Upper lobe of left lung (tissue), 6 donors: ENCODE data around the gene ARHGAP45. TPM values are rescaled to one million over a fixed set of nuclear protein-coding genes. Genes with fewer than 3 reads are reported as not detected.

Experiments used
- ATAC-seq, 2 donors: fragments of 200-7000 bp; cut with Tn5 transposase; one replicate each; pipeline ENCODE4 v1.9.1; 2022; ENCODE audit warnings: mild to moderate bottlenecking in 2 of 2, moderate library complexity in 2 of 2; ENCODE audit not compliant: low FRiP score in 2 of 2
- DNase-seq, 2 donors: peaks; one replicate each; pipeline ENCODE4 v3.0.0-alpha.2; 2019 to 2020
- H3K27ac ChIP-seq, 4 donors: fragments of 200-600 bp; sonication (generic); one replicate each; pipeline ENCODE4 v1.5.1; 2016 to 2019
- H3K27me3 ChIP-seq, 4 donors: fragments of 200-600 bp; sonication (generic); one replicate each; pipeline ENCODE4 v1.5.1; 2017 to 2019
- H3K36me3 ChIP-seq, 4 donors: fragments of 200-600 bp; sonication (generic); one replicate each; pipeline ENCODE4 v1.5.1; 2016 to 2019
- H3K4me1 ChIP-seq, 4 donors: fragments of 200-600 bp; sonication (generic); one replicate each; pipeline ENCODE4 v1.5.1; 2018 to 2019
- H3K4me3 ChIP-seq, 4 donors: fragments of 200-600 bp; sonication (generic); one replicate each; pipeline ENCODE4 v1.5.1; 2017 to 2019; ENCODE audit warnings: mild to moderate bottlenecking in 2 of 4, moderate library complexity in 1 of 4
- H3K9me3 ChIP-seq, 4 donors: fragments of 200-600 bp; sonication (generic); one replicate each; pipeline ENCODE4 v1.5.1; 2018 to 2019
- CTCF ChIP-seq, 6 experiments: fragments of 450-650 bp in 4 of 6; fragments of 200-600 bp in 2 of 6; sonication (generic) in 2 of 6; IDR thresholded peaks; one replicate each; pipeline ENCODE4 v1.5.1; 2016 to 2019; ENCODE audit warnings: antibody characterized with exemption in 6 of 6
- EP300 ChIP-seq, 4 donors: sonication (generic); formaldehyde crosslinking; IDR thresholded peaks; one replicate each; pipeline ENCODE4 v1.5.1; 2017; ENCODE audit warnings: antibody characterized with exemption in 4 of 4, control low read depth in 2 of 4
- POLR2A ChIP-seq, 4 donors: fragments of 450-650 bp; IDR thresholded peaks; one replicate each; pipeline ENCODE4 v1.5.1; 2016 to 2017; ENCODE audit warnings: antibody characterized with exemption in 4 of 4, mild to moderate bottlenecking in 2 of 4
- POLR2AphosphoS5 ChIP-seq, 2 donors: sonication (generic); formaldehyde crosslinking; IDR thresholded peaks; one replicate each; pipeline ENCODE4 v1.5.1; 2017; ENCODE audit warnings: antibody characterized with exemption in 2 of 2
- WGBS, 2 donors: methylation state at CpG; one replicate each; pipeline ENCODE4 v1.1.5; 2017 to 2018; 5-methylcytosine and 5-hydroxymethylcytosine counted together
- total RNA-seq, 6 donors: library from RNA; depleted of rRNA in 4 of 6; stranded (reverse); fragments of >200 nt in 4 of 6; gene quantifications; one replicate each; pipeline versions ENCODE4 v1.1.0 to v1.2.1, GENCODE V29; 2016 to 2021
- donor health status: DM: no; HTN: no; CAD: no; lungs with moderate emphysema.
- donor health status: DM: no; HTN: yes; CAD: no; lungs with severe emphysema.

ARHGAP45 gene
- total RNA-seq, 6 donors from 2014 or later: 91.6 to 332 (median 123) TPM

GRCh38 chr19:1093811-1094553 lies 27.0 kb downstream of the ARHGAP45 start:
- no peak for TF ChIP-seq CTCF (IDR thresholded peaks at IDR 0.05)
- no peak for TF ChIP-seq POLR2A (IDR thresholded peaks at IDR 0.05)
- no peak for TF ChIP-seq EP300 (IDR thresholded peaks at IDR 0.05)
- TF ChIP-seq POLR2AphosphoS5 (IDR thresholded peaks at IDR 0.05): no peak
- 49 to 71% methylated on average over 18 to 31 of the region's 32 CpGs for WGBS, 2 donors
- ATAC-seq (no peak), DNase-seq (peak in 1 of 2 donors; percentile 81)
- Histone ChIP-seq H3K36me3 (peaks cover 14 to 48% (median 31%) of the 10 kb centered on the region in 4 donors), H3K9me3 (no peaks in the 10 kb centered on the region), H3K4me3 (peak overlapping the region; percentile 75 to 100 (median 87)), H3K27ac (peak overlapping the region in 2 of 4 donors; percentile 83 to 91), H3K27me3 (no peaks in the 10 kb centered on the region), H3K4me1 (peaks cover 35 to 47% (median 43%) of the 10 kb centered on the region in 4 donors)

GRCh38 chr19:1094655-1094977 lies 27.6 kb downstream of the ARHGAP45 start:
- Histone ChIP-seq H3K9me3 (no peaks in the 10 kb centered on the region), H3K36me3 (peaks cover 10 to 42% (median 26%) of the 10 kb centered on the region in 4 donors), H3K4me1 (peaks cover 39 to 50% (median 47%) of the 10 kb centered on the region in 4 donors), H3K27me3 (no peaks in the 10 kb centered on the region), H3K4me3 (peak overlapping the region; percentile 75 to 100 (median 87)), H3K27ac (peak overlapping the region; percentile 70 to 91 (median 82))
- DNase-seq (no peak), ATAC-seq (no peak)
- 0% methylated on average over 7 to 11 of the region's 19 CpGs for WGBS, 2 donors
- TF ChIP-seq CTCF (IDR thresholded peaks at IDR 0.05) (no peak), POLR2A (IDR thresholded peaks at IDR 0.05) (no peak), EP300 (IDR thresholded peaks at IDR 0.05) (no peak), POLR2AphosphoS5 (IDR thresholded peaks at IDR 0.05) (no peak)

GRCh38 chr19:1094978-1095701 lies 28.2 kb downstream of the ARHGAP45 start, which contains the start of gene POLR2E:
POLR2E (minus strand) TSS chr19:1095375; CDS start chr19:1095315, 60 bp downstream.
- peaks cover 44 to 56% (median 49%) of the 10 kb centered on the region in 4 donors for H3K4me1 ChIP-seq

GRCh38 chr19:1097810-1098176 lies 30.8 kb downstream of the ARHGAP45 start:
- Histone ChIP-seq H3K36me3 (peaks cover 0 to 11% (median 5%) of the 10 kb centered on the region in 4 donors), H3K4me3 (no peak overlapping the region), H3K4me1 (peaks cover 69 to 82% (median 75%) of the 10 kb centered on the region in 4 donors), H3K27me3 (no peaks in the 10 kb centered on the region), H3K9me3 (no peaks in the 10 kb centered on the region), H3K27ac (peak overlapping the region; percentile 94 to 97 (median 95))
- WGBS, 2 donors: 68 to 74% methylated on average over 7 of the region's 7 CpGs
- DNase-seq: peak in 1 of 2 donors; percentile 82
- ATAC-seq: peak in 1 of 2 donors; percentile 41
- TF ChIP-seq POLR2A (IDR thresholded peaks at IDR 0.05) (no peak), EP300 (IDR thresholded peaks at IDR 0.05) (peak in 1 of 4 donors; percentile 7), CTCF (IDR thresholded peaks at IDR 0.05) (no peak), POLR2AphosphoS5 (IDR thresholded peaks at IDR 0.05) (peak; percentile 38 to 64)

More at GRCh38 chr19:1094978-1095701, 28.2 kb downstream of the ARHGAP45 start, which contains the start of gene POLR2E:
- DNase-seq (peak; percentile 100), ATAC-seq (peak; percentile 95 to 97)
- Histone ChIP-seq H3K27me3 (no peaks in the 10 kb centered on the region), H3K27ac (peak within 1 kb of the TSS; percentile 70 to 91 (median 82)), H3K9me3 (no peaks in the 10 kb centered on the region), H3K36me3 (peaks cover 10 to 36% (median 23%) of the 10 kb centered on the region in 4 donors), H3K4me3 (peak within 1 kb of the TSS; percentile 75 to 100 (median 87))
- 1% methylated on average over 23 to 42 of the region's 81 CpGs for WGBS, 2 donors
- peak in 2 of 4 donors; percentile 57 to 88 for TF ChIP-seq POLR2A (IDR thresholded peaks at IDR 0.05)
- peak in 1 of 4 donors; percentile 42 for TF ChIP-seq EP300 (IDR thresholded peaks at IDR 0.05)
- peak in 1 of 6 experiments; percentile 15 for TF ChIP-seq CTCF (IDR thresholded peaks at IDR 0.05)
- peak; percentile 89 to 91 for TF ChIP-seq POLR2AphosphoS5 (IDR thresholded peaks at IDR 0.05)
